Brain microvascular endothelial cell (primary cell): ENCODE data around the gene BSCL2.

Experiments used
- DNase-seq: peaks from one replicate; pipeline ENCODE4 v3.0.0-alpha.2; 2020
- H3K27ac ChIP-seq: fragments of 250-450 bp; sonication (Bioruptor Pico); 2 replicates; pipeline ENCODE4 v1.5.1; 2020; ENCODE audit warnings: mild to moderate bottlenecking, moderate library complexity
- H3K27me3 ChIP-seq: fragments of 250-450 bp; sonication (Bioruptor Pico); replicated peaks from 2 replicates; pipeline ENCODE4 v1.5.1; 2020; ENCODE audit warnings: mild to moderate bottlenecking
- H3K36me3 ChIP-seq: fragments of 250-450 bp; sonication (Bioruptor Pico); replicated peaks from 2 replicates; pipeline ENCODE4 v1.5.1; 2020; ENCODE audit warnings: mild to moderate bottlenecking
- H3K4me3 ChIP-seq: 2 replicates; pipeline ENCODE4 v1.5.1; 2011; ENCODE audit warnings: low read depth, mild to moderate bottlenecking, control low read depth, low read length, moderate library complexity
- in situ Hi-C: cut with HindIII; loops from 2 replicates; pipeline ENCODE4 v1.10.0; 2017; ENCODE audit warnings: low sequenced_read_pairs, low pct_ligation_motif_present
- TF ChIP-seq, protein P1 (sequence below): IDR thresholded peaks from 2 replicates; pipeline ENCODE4 v1.5.1; 2011; ENCODE audit warnings: low read depth, mild to moderate bottlenecking, moderate library complexity, low read length, control low read depth, inconsistent platforms; ENCODE audit errors: missing control alignments

Gene BSCL2

GRCh38 chr11:62715150-62716130 is 8.2 kb upstream of the BSCL2 start:
- peaks cover 79% of the 10 kb centered on the region for H3K36me3 ChIP-seq
- TF ChIP-seq, protein P1, sequence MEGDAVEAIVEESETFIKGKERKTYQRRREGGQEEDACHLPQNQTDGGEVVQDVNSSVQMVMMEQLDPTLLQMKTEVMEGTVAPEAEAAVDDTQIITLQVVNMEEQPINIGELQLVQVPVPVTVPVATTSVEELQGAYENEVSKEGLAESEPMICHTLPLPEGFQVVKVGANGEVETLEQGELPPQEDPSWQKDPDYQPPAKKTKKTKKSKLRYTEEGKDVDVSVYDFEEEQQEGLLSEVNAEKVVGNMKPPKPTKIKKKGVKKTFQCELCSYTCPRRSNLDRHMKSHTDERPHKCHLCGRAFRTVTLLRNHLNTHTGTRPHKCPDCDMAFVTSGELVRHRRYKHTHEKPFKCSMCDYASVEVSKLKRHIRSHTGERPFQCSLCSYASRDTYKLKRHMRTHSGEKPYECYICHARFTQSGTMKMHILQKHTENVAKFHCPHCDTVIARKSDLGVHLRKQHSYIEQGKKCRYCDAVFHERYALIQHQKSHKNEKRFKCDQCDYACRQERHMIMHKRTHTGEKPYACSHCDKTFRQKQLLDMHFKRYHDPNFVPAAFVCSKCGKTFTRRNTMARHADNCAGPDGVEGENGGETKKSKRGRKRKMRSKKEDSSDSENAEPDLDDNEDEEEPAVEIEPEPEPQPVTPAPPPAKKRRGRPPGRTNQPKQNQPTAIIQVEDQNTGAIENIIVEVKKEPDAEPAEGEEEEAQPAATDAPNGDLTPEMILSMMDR = no peak
- H3K4me3 ChIP-seq = no peak overlapping the region
- H3K27ac ChIP-seq = no peak overlapping the region
- in situ Hi-C loops = no loop called here
- H3K27me3 ChIP-seq = no peaks in the 10 kb centered on the region
- no peak for DNase-seq

- DNase-seq = no peak
- no peak overlapping the region for H3K4me3 ChIP-seq
- TF ChIP-seq, protein P1 = no peak
Observed at GRCh38 chr11:62713343-62713742, 6.1 kb upstream of the BSCL2 start.

GRCh38 chr11:62712861-62713260 is 5.6 kb upstream of the BSCL2 start:
- H3K27ac ChIP-seq = no peak overlapping the region
- DNase-seq = no peak
- H3K27me3 ChIP-seq = no peaks in the 10 kb centered on the region
- TF ChIP-seq, protein P1 = no peak
- H3K4me3 ChIP-seq = no peak overlapping the region
- in situ Hi-C loops = no loop called here
- peaks cover 61% of the 10 kb centered on the region for H3K36me3 ChIP-seq

More at GRCh38 chr11:62713343-62713742, 6.1 kb upstream of the BSCL2 start:
- H3K36me3 ChIP-seq = peaks cover 66% of the 10 kb centered on the region
- in situ Hi-C loops = no loop called here
- H3K27ac ChIP-seq = no peak overlapping the region
- no peaks in the 10 kb centered on the region for H3K27me3 ChIP-seq

DNA sequence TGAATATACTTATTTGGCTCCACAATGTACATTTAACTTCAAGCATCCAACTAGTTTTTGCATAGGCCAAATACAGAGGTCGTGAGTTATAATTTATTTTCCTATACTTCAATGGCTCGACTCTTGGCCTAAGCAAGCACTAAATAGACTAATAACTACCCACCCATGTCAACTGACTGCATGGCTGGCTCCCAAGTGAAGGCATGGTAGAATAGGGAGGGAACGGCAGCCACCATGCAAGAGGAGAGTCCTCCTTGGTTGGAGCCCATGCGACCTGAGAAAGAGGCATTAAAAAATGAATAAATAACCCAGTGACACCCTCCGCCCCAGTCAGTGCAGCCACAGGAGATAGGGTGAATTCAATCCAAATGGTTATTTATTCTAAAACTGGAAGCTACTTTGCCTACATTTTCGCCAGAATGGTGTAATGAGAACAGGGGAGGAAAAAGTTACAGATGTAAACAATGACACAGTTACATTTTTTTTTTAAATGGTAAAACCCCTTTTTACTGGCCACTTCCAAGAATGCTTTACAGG is 5.1 kb upstream of the BSCL2 start:
- Histone ChIP-seq H3K36me3 (peaks cover 56% of the 10 kb centered on the region), H3K27me3 (no peaks in the 10 kb centered on the region), H3K27ac (no peak overlapping the region), H3K4me3 (no peak overlapping the region)
- no peak for DNase-seq
- in situ Hi-C loops = no loop called here
- TF ChIP-seq, protein P1 = no peak

GRCh38 chr11:62710001-62710345 is 2.7 kb upstream of the BSCL2 start:
- peaks cover 35% of the 10 kb centered on the region for H3K36me3 ChIP-seq
- TF ChIP-seq, protein P1 = no peak
- H3K27me3 ChIP-seq = no peaks in the 10 kb centered on the region
- peak overlapping the region; percentile 76 for H3K27ac ChIP-seq
- in situ Hi-C loops = no loop called here
- DNase-seq = no peak
- peak overlapping the region; percentile 66 for H3K4me3 ChIP-seq
